Kidney (tissue), 14 donors: ENCODE measurements around the gene CEMIP2. TPM values are rescaled to one million over a fixed set of nuclear protein-coding genes. Genes with fewer than 3 reads are reported as not detected.

Source experiments
- DNase-seq, 5 donors: peaks; one replicate each; pipeline ENCODE4 v3.0.0-alpha.2; 2013 to 2020
- FAIRE-seq: peaks from 2 replicates; lab custom pipeline; 2012; peaks lifted over from hg19 to GRCh38; lab: Jason Lieb, UNC
- H3K27ac ChIP-seq, 2 donors: one replicate each; pipeline ENCODE4 v1.7.0; 2013; ENCODE audit warnings: low read depth in 2 of 2, low read length in 2 of 2, inconsistent platforms in 1 of 2
- H3K27me3 ChIP-seq: one replicate; pipeline ENCODE4 v1.7.1; 2013; ENCODE audit warnings: low read length, inconsistent platforms; ENCODE audit not compliant: control insufficient read depth, insufficient read depth
- H3K36me3 ChIP-seq, 3 donors: one replicate each; pipeline versions ENCODE4 v1.7.0 to v1.7.1; 2013; ENCODE audit warnings: low read length in 3 of 3, control low read depth in 1 of 3, inconsistent platforms in 1 of 3; ENCODE audit not compliant: insufficient read depth in 3 of 3, control insufficient read depth in 2 of 3
- H3K4me1 ChIP-seq, 3 donors: one replicate each; pipeline versions ENCODE4 v1.7.0 to v1.7.1; 2013; ENCODE audit warnings: low read length in 3 of 3, inconsistent platforms in 1 of 3, low read depth in 1 of 3; ENCODE audit not compliant: control insufficient read depth in 2 of 3, insufficient read depth in 2 of 3
- H3K4me3 ChIP-seq, 3 donors: one replicate each; pipeline versions ENCODE4 v1.7.0 to v1.8.1; 2013; ENCODE audit warnings: low read length in 3 of 3, control low read depth in 1 of 3, inconsistent platforms in 1 of 3
- H3K9ac ChIP-seq, 3 donors: one replicate each; pipeline versions ENCODE4 v1.7.0 to v1.7.1; 2013; ENCODE audit warnings: low read length in 3 of 3, control low read depth in 1 of 3, inconsistent platforms in 1 of 3
- H3K9me3 ChIP-seq, 3 donors: one replicate each; pipeline versions ENCODE4 v1.7.0 to v1.7.1; 2013; ENCODE audit warnings: low read length in 3 of 3, control low read depth in 1 of 3, inconsistent platforms in 1 of 3; ENCODE audit not compliant: control insufficient read depth in 2 of 3, insufficient read depth in 1 of 3
- CTCF ChIP-seq: IDR thresholded peaks from 3 replicates; pipeline ENCODE4 v1.5.1; 2012; ENCODE audit warnings: mild to moderate bottlenecking, moderate library complexity, borderline replicate concordance; ENCODE audit not compliant: insufficient read depth; ENCODE audit errors: extremely low read depth
- intact Hi-C: fragments of 100-400 bp; cut with DNase I; formaldehyde crosslinking; loops from one replicate; pipeline ENCODE4 v1.11.1; 2022
- polyA plus RNA-seq: library from polyadenylated mRNA; stranded (reverse); fragments of 350-450 nt; fragmentation: Illumina TruSeq; extraction: RNeasy Lipid Tissue Mini Kit (QIAGEN cat#74804); gene quantifications from one replicate; pipeline ENCODE4 v1.2.3, GENCODE V29; 2014; ENCODE audit warnings: low read depth, low replicate concordance; ENCODE audit not compliant: insufficient read depth
- total RNA-seq: library from RNA; stranded (reverse); fragmentation: NEBNext Ultra II Directional; extraction: Animal tissue kit (Norgen Biotek cat#: 25700); gene quantifications from one replicate; pipeline ENCODE4 v1.2.1, GENCODE V29; 2021
- donor health status: control.
- donor health status: control.
- donor health status: control.
- donor health status: control.
- donor health status: control.
- donor health status: DM: yes; HTN: yes; CAD: no.
- donor health status: Normal renal cell carcinoma (clear cell type).

CEMIP2 gene
- total and polyA plus RNA-seq, 2 donors from 2014 or later = 13.9 to 70.7 TPM

- H3K9ac ChIP-seq = no peak overlapping the region
- DNase-seq = no peak
- no peak overlapping the region for H3K27ac ChIP-seq
- no peaks in the 10 kb centered on the region for H3K4me1 ChIP-seq
- no peak for TF ChIP-seq CTCF
- H3K4me3 ChIP-seq = no peak overlapping the region
- H3K9me3 ChIP-seq = no peaks in the 10 kb centered on the region
- peaks cover 3 to 14% (median 13%) of the 10 kb centered on the region in 3 donors for H3K36me3 ChIP-seq
- intact Hi-C loops = no loop called here
- no peak for FAIRE-seq
- no peaks in the 10 kb centered on the region for H3K27me3 ChIP-seq
These were observed 38.3 kb downstream of the CEMIP2 start for GRCh38 chr9:71729816-71730526.

- no peak overlapping the region for H3K27ac ChIP-seq
- H3K9ac ChIP-seq = no peak overlapping the region
- H3K27me3 ChIP-seq = no peaks in the 10 kb centered on the region
- DNase-seq = no peak
- no peaks in the 10 kb centered on the region for H3K9me3 ChIP-seq
- no peak for FAIRE-seq
- intact Hi-C loops = no loop called here
- H3K36me3 ChIP-seq = peaks cover 3 to 19% (median 16%) of the 10 kb centered on the region in 3 donors
- H3K4me3 ChIP-seq = no peak overlapping the region
- H3K4me1 ChIP-seq = no peaks in the 10 kb centered on the region
- no peak for TF ChIP-seq CTCF
These were observed 41.6 kb downstream of the CEMIP2 start for GRCh38 chr9:71726723-71727122.

GRCh38 chr9:71725590-71726338, 42.5 kb downstream of the CEMIP2 start:
- no peaks in the 10 kb centered on the region for H3K27me3 ChIP-seq
- H3K9ac ChIP-seq = no peak overlapping the region
- no peak overlapping the region for H3K27ac ChIP-seq
- peaks cover 3 to 19% (median 16%) of the 10 kb centered on the region in 3 donors for H3K36me3 ChIP-seq
- no peak for TF ChIP-seq CTCF
- no peak for DNase-seq
- FAIRE-seq = no peak
- H3K4me3 ChIP-seq = no peak overlapping the region
- H3K4me1 ChIP-seq = no peaks in the 10 kb centered on the region
- no peaks in the 10 kb centered on the region for H3K9me3 ChIP-seq
- intact Hi-C loops = no loop called here
